ENCODE data around the gene TMEFF1.

DNA sequence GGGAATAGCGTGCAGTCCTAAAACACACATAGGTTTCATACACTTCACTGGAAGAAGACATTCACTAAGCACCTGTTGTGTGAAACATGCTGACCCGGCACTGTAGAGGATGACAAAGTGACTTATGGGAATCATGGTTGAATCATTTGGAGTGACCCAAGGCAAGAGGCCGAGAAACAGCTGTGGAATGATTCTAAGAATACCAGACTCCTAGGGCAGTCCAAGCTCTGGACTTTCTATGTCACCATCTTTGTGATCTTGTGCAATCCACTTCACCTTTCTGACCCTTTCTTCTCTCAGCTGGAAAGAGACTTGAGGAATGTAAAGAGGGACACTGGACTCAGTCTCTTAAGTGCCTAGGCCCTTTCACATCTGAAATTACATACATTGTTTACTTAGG lies 32.9 kb upstream of the TMEFF1 start:
- TF ChIP-seq, protein P1, sequence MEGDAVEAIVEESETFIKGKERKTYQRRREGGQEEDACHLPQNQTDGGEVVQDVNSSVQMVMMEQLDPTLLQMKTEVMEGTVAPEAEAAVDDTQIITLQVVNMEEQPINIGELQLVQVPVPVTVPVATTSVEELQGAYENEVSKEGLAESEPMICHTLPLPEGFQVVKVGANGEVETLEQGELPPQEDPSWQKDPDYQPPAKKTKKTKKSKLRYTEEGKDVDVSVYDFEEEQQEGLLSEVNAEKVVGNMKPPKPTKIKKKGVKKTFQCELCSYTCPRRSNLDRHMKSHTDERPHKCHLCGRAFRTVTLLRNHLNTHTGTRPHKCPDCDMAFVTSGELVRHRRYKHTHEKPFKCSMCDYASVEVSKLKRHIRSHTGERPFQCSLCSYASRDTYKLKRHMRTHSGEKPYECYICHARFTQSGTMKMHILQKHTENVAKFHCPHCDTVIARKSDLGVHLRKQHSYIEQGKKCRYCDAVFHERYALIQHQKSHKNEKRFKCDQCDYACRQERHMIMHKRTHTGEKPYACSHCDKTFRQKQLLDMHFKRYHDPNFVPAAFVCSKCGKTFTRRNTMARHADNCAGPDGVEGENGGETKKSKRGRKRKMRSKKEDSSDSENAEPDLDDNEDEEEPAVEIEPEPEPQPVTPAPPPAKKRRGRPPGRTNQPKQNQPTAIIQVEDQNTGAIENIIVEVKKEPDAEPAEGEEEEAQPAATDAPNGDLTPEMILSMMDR (IDR thresholded peaks at IDR 0.05), result no peak
- no peak for TF ChIP-seq POLR2A (IDR thresholded peaks at IDR 0.05)
